Neural cell (in vitro differentiated cells): ENCODE results near the gene KRABD2.

Experiments
- H2AFZ ChIP-seq: fragments of 200-600, 300-800 bp; sonication (generic), shearing (Covaris generic); 2 replicates; pipeline ENCODE4 v1.6.0; 2014; ENCODE audit warnings: low read depth, mild to moderate bottlenecking, antibody characterized with exemption, low read length, moderate library complexity
- H3F3A ChIP-seq: fragments of 200-600 bp; shearing (Covaris generic); 2 replicates; pipeline ENCODE4 v1.6.1; 2016; ENCODE audit warnings: mild to moderate bottlenecking, moderate library complexity, mixed read lengths, antibody characterized with exemption, low read length; ENCODE audit not compliant: insufficient read depth, poor library complexity, severe bottlenecking
- H3K27ac ChIP-seq: fragments of 200-600, 300-800 bp; sonication (generic), shearing (Covaris generic); 2 replicates; pipeline ENCODE4 v1.5.1; 2014; ENCODE audit warnings: mild to moderate bottlenecking, low read length, moderate library complexity
- H3K27me3 ChIP-seq: fragments of 300-800, 200-600 bp; sonication (generic), shearing (Covaris generic); 2 replicates; pipeline ENCODE4 v1.6.0; 2014; ENCODE audit warnings: mild to moderate bottlenecking, low read depth, low read length, moderate library complexity; ENCODE audit not compliant: insufficient read depth
- H3K36me3 ChIP-seq: fragments of 300-800, 200-600 bp; sonication (generic), shearing (Covaris generic); 2 replicates; pipeline ENCODE4 v1.5.1; 2014; ENCODE audit warnings: mild to moderate bottlenecking, antibody characterized with exemption, low read length, moderate library complexity; ENCODE audit not compliant: insufficient read depth
- H3K4me2 ChIP-seq: fragments of 300-800, 200-600 bp; sonication (generic), shearing (Covaris generic); 2 replicates; pipeline ENCODE4 v1.6.0; 2014; ENCODE audit warnings: mild to moderate bottlenecking, low read length
- H3K4me3 ChIP-seq: fragments of 300-800, 200-600 bp; sonication (generic), shearing (Covaris generic); 2 replicates; pipeline ENCODE4 v1.5.1; 2014; ENCODE audit warnings: mild to moderate bottlenecking, low read length, moderate library complexity
- H3K79me2 ChIP-seq: fragments of 200-600 bp; shearing (Covaris generic); replicated peaks from 2 replicates; pipeline ENCODE4 v1.6.0; 2014; ENCODE audit warnings: mild to moderate bottlenecking, low read length, moderate library complexity; ENCODE audit not compliant: insufficient read depth
- H3K9ac ChIP-seq: fragments of 300-800, 200-600 bp; sonication (generic), shearing (Covaris generic); 2 replicates; pipeline ENCODE4 v1.6.1; 2016; ENCODE audit warnings: mild to moderate bottlenecking, low read length, mixed read lengths
- H3K9me2 ChIP-seq: fragments of 200-600 bp; shearing (Covaris generic); 2 replicates; pipeline ENCODE4 v1.6.1; 2016; ENCODE audit warnings: mild to moderate bottlenecking, low read length, mixed read lengths; ENCODE audit not compliant: insufficient read depth
- H3K9me3 ChIP-seq: fragments of 200-600, 300-800 bp; sonication (generic), shearing (Covaris generic); 2 replicates; pipeline ENCODE4 v1.6.1; 2016; ENCODE audit warnings: mild to moderate bottlenecking, mixed run types, low read length, moderate library complexity, mixed read lengths
- H4K20me1 ChIP-seq: fragments of 200-600 bp; shearing (Covaris generic); 2 replicates; pipeline ENCODE4 v1.6.1; 2016; ENCODE audit warnings: mild to moderate bottlenecking, mixed run types; ENCODE audit not compliant: insufficient read depth
- CTCF ChIP-seq: fragments of 450-650 bp; IDR thresholded peaks from 2 replicates; pipeline ENCODE4 v1.5.1; 2014; ENCODE audit warnings: antibody characterized with exemption, mild to moderate bottlenecking, moderate library complexity; ENCODE audit not compliant: poor library complexity, severe bottlenecking
- EP300 ChIP-seq: fragments of 450-650 bp; conservative IDR thresholded peaks from 2 replicates; pipeline ENCODE4 v1.6.1; 2014; ENCODE audit warnings: antibody characterized with exemption, mild to moderate bottlenecking, moderate library complexity; ENCODE audit not compliant: poor library complexity, severe bottlenecking
- EZH2 ChIP-seq: fragments of 200-600, 300-800 bp; shearing (Covaris generic), sonication (generic); IDR thresholded peaks from 2 replicates; pipeline ENCODE4 v1.6.1; 2014; ENCODE audit warnings: antibody characterized with exemption, low read length, borderline replicate concordance, mild to moderate bottlenecking; ENCODE audit not compliant: insufficient read depth, poor library complexity, severe bottlenecking
- MXI1 ChIP-seq: fragments of 450-650 bp; conservative IDR thresholded peaks from 2 replicates; pipeline ENCODE4 v1.6.1; 2014; ENCODE audit warnings: antibody characterized with exemption, mild to moderate bottlenecking; ENCODE audit not compliant: poor library complexity, severe bottlenecking
- POLR2AphosphoS5 ChIP-seq: IDR thresholded peaks from 2 replicates; pipeline ENCODE4 v1.6.1; 2012
- RAD21 ChIP-seq: fragments of 450-650 bp; conservative IDR thresholded peaks from 2 replicates; pipeline ENCODE4 v1.6.1; 2014; ENCODE audit warnings: antibody characterized with exemption, mild to moderate bottlenecking, moderate library complexity
- REST ChIP-seq: IDR thresholded peaks from 2 replicates; pipeline ENCODE4 v1.6.1; 2012; ENCODE audit warnings: borderline replicate concordance
- SMC3 ChIP-seq: fragments of 450-650 bp; conservative IDR thresholded peaks from 2 replicates; pipeline ENCODE4 v1.6.1; 2014; ENCODE audit warnings: antibody characterized with exemption, mild to moderate bottlenecking, moderate library complexity; ENCODE audit not compliant: poor library complexity
- TAF1 ChIP-seq: IDR thresholded peaks from 2 replicates; pipeline ENCODE4 v1.6.1; 2012; ENCODE audit warnings: low read depth

The KRABD2 gene

DNA sequence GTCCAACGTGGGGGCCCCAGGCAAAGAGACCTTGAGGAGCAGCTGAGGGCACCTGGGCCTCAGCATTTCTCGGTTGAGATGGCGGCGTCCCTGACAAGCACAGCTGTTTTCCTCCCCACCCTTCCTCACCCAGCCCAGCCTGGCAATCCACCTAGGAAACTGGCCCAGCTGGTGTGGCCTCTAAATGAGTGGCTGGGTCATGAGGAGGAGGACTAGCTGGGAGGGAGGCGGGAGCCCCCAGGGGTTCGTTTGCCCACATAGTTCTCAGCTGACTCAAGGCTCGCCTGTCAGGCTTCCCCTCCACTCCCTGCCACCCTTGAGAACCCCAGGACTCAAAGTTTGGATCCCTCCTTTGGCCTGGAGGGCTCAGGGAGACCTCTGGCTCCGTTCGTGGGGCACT lies 15.2 kb upstream of the KRABD2 start:
- Histone ChIP-seq H3K4me3 (no peak overlapping the region), H3K4me2 (no peak overlapping the region), H3K9me3 (no peaks in the 10 kb centered on the region), H3K27ac (no peak overlapping the region), H3K79me2 (no peaks in the 10 kb centered on the region), H3K9ac (no peak overlapping the region), H3F3A (no peaks in the 10 kb centered on the region), H3K36me3 (no peaks in the 10 kb centered on the region), H3K27me3 (no peaks in the 10 kb centered on the region), H3K9me2 (no peaks in the 10 kb centered on the region), H2AFZ (no peak overlapping the region), H4K20me1 (no peaks in the 10 kb centered on the region)
- TF ChIP-seq POLR2AphosphoS5 (no peak), MXI1 (no peak), SMC3 (no peak), CTCF (no peak), REST (no peak), RAD21 (no peak), EZH2 (no peak)

DNA sequence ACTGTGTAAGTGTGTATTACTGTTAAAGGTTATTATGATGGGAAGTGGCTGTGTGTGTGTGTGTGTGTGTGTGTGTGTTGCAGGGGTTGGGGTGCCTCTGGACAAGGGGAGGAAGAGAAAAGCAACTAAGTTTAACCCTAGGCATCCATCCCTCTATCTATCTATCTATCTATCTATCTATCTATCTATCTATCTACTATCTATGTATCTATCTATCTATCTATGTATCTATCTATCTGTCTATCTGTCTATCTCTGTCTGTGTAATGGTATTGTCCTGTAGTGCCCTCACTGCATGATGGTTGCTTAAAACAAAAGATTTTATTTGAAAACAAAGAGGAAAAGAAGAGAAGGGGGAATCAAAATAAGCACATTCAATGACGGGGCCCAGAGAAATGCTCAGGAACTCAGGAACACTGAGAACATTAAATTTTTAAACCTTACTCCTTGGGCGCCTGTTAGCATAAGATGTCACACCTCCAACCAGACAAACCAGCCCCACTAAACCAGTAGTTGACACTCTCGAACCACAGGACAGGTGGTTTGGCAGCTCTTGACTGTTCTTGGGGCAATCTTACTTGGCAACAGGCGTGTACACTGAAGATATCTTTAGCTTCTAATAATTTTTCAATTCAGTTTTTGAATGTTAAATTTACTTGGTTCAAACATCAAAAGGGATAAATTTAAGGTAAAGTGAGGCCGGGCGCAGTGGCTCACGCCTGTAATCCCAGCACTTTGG lies 11.6 kb upstream of the KRABD2 start:
- Histone ChIP-seq H3F3A (no peaks in the 10 kb centered on the region), H2AFZ (no peak overlapping the region), H3K79me2 (no peaks in the 10 kb centered on the region), H4K20me1 (no peaks in the 10 kb centered on the region), H3K9ac (no peak overlapping the region), H3K9me2 (no peaks in the 10 kb centered on the region), H3K9me3 (no peaks in the 10 kb centered on the region), H3K27ac (no peak overlapping the region), H3K36me3 (no peaks in the 10 kb centered on the region), H3K4me2 (no peak overlapping the region), H3K27me3 (no peaks in the 10 kb centered on the region), H3K4me3 (no peak overlapping the region)
- TF ChIP-seq TAF1 (no peak), POLR2AphosphoS5 (no peak), SMC3 (no peak), MXI1 (no peak), EZH2 (no peak), CTCF (no peak), EP300 (no peak), RAD21 (no peak), REST (no peak)
